H9 (cell line): ENCODE results near the gene SUPT6H. TPM values are rescaled to one million over a fixed set of nuclear protein-coding genes. Genes with fewer than 3 reads are reported as not detected.

Source experiments
- DNase-seq: peaks from one replicate; pipeline ENCODE4 v3.0.0-alpha.2; 2017
- H2AFZ ChIP-seq: one replicate; pipeline ENCODE4 v1.6.1; 2013; ENCODE audit warnings: mild to moderate bottlenecking, low read length, control low read depth, moderate library complexity
- H2AK5ac ChIP-seq: 2 replicates; pipeline ENCODE4 v1.6.1; 2013; ENCODE audit warnings: low read length, control low read depth, mixed read lengths; ENCODE audit not compliant: insufficient read length
- H2BK120ac ChIP-seq: one replicate; pipeline ENCODE4 v1.6.1; 2013; ENCODE audit warnings: low read depth, mild to moderate bottlenecking, low read length, control low read depth, inconsistent platforms; ENCODE audit not compliant: poor library complexity, severe bottlenecking
- H2BK12ac ChIP-seq: 2 replicates; pipeline ENCODE4 v1.6.1; 2013; ENCODE audit warnings: low read length, control low read depth, mixed read lengths, low read depth; ENCODE audit not compliant: insufficient read length
- H2BK15ac ChIP-seq: 2 replicates; pipeline ENCODE4 v1.6.1; 2013; ENCODE audit warnings: low read depth, low read length, control low read depth
- H2BK20ac ChIP-seq: one replicate; pipeline ENCODE4 v1.6.1; 2013; ENCODE audit warnings: low read depth, mild to moderate bottlenecking, low read length, control low read depth, inconsistent platforms; ENCODE audit not compliant: poor library complexity, severe bottlenecking
- H2BK5ac ChIP-seq: 2 replicates; pipeline ENCODE4 v1.6.1; 2013; ENCODE audit warnings: low read length, control low read depth, mixed read lengths; ENCODE audit not compliant: insufficient read length
- H3K14ac ChIP-seq: 2 replicates; pipeline ENCODE4 v1.6.1; 2013; ENCODE audit warnings: low read length, control low read depth; ENCODE audit not compliant: insufficient read depth
- H3K18ac ChIP-seq: 2 replicates; pipeline ENCODE4 v1.6.1; 2013; ENCODE audit warnings: low read depth, mild to moderate bottlenecking, mixed read lengths, low read length, control low read depth; ENCODE audit not compliant: insufficient read length
- H3K23ac ChIP-seq: 2 replicates; pipeline ENCODE4 v1.6.1; 2013; ENCODE audit warnings: low read length, control low read depth, mixed read lengths, low read depth; ENCODE audit not compliant: insufficient read length
- H3K23me2 ChIP-seq: 2 replicates; pipeline ENCODE4 v1.6.1; 2013; ENCODE audit warnings: low read depth, mild to moderate bottlenecking, mixed read lengths, low read length, control low read depth; ENCODE audit not compliant: insufficient read length, poor library complexity, severe bottlenecking
- H3K27ac ChIP-seq: 2 replicates; pipeline ENCODE4 v1.5.1; 2013; ENCODE audit warnings: low read length, control low read depth, mixed read lengths, low read depth; ENCODE audit not compliant: insufficient read length
- H3K27me3 ChIP-seq: 2 replicates; pipeline ENCODE4 v1.6.1; 2013; ENCODE audit warnings: low read length, control low read depth, inconsistent platforms; ENCODE audit not compliant: insufficient read depth
- H3K4ac ChIP-seq: 2 replicates; pipeline ENCODE4 v1.6.1; 2013; ENCODE audit warnings: low read depth, mild to moderate bottlenecking, control low read depth, inconsistent platforms, low read length, moderate library complexity
- H3K4me1 ChIP-seq: 2 replicates; pipeline ENCODE4 v1.6.1; 2013; ENCODE audit warnings: low read length, control low read depth, inconsistent platforms; ENCODE audit not compliant: insufficient read depth
- H3K4me2 ChIP-seq: 2 replicates; pipeline ENCODE4 v1.6.1; 2013; ENCODE audit warnings: low read length, control low read depth, mixed read lengths; ENCODE audit not compliant: insufficient read length, insufficient read depth
- H3K56ac ChIP-seq: 2 replicates; pipeline ENCODE4 v1.6.1; 2013; ENCODE audit warnings: low read depth, mild to moderate bottlenecking, mixed read lengths, low read length, control low read depth; ENCODE audit not compliant: insufficient read length
- H3K79me1 ChIP-seq: 2 replicates; pipeline ENCODE4 v1.6.1; 2013; ENCODE audit warnings: low read depth, mild to moderate bottlenecking, moderate library complexity, low read length, control low read depth, inconsistent platforms; ENCODE audit not compliant: insufficient read depth, poor library complexity, severe bottlenecking
- H3K79me2 ChIP-seq: 2 replicates; pipeline ENCODE4 v1.6.1; 2013; ENCODE audit warnings: low read length, control low read depth, inconsistent platforms; ENCODE audit not compliant: insufficient read depth
- H3K9ac ChIP-seq: 2 replicates; pipeline ENCODE4 v1.6.1; 2013; ENCODE audit warnings: low read length, control low read depth, mixed read lengths; ENCODE audit not compliant: insufficient read length; ENCODE audit errors: extremely low read depth
- H3K9me3 ChIP-seq: one replicate; pipeline ENCODE4 v1.6.1; 2013; ENCODE audit warnings: low read depth, low read length, inconsistent platforms; ENCODE audit not compliant: control insufficient read depth
- H3T11ph ChIP-seq: one replicate; pipeline ENCODE4 v1.6.1; 2013; ENCODE audit warnings: mild to moderate bottlenecking, low read length, control low read depth, inconsistent platforms
- H4K20me1 ChIP-seq: one replicate; pipeline ENCODE4 v1.6.1; 2013; ENCODE audit not compliant: control insufficient read depth, insufficient read length, insufficient read depth
- H4K5ac ChIP-seq: 2 replicates; pipeline ENCODE4 v1.6.1; 2013; ENCODE audit warnings: low read depth, mild to moderate bottlenecking, mixed read lengths, low read length, control low read depth; ENCODE audit not compliant: insufficient read length
- H4K8ac ChIP-seq: replicated peaks from 2 replicates; pipeline ENCODE4 v1.6.1; 2013; ENCODE audit warnings: low read length, control low read depth, mixed read lengths, low read depth; ENCODE audit not compliant: insufficient read length
- H4K91ac ChIP-seq: 2 replicates; pipeline ENCODE4 v1.6.1; 2013; ENCODE audit warnings: low read depth, mild to moderate bottlenecking, moderate library complexity, mixed read lengths, low read length, control low read depth; ENCODE audit not compliant: insufficient read length
- H3K27ac Mint-ChIP-seq, 3 experiments: 2 replicates in 2 of 3; 3 replicates in 1 of 3; pipeline ENCODE4 v1.8.0; 2020 to 2021; ENCODE audit warnings: mixed read lengths in 3 of 3, mild to moderate bottlenecking in 1 of 3, moderate library complexity in 1 of 3
- H3K27me3 Mint-ChIP-seq: 2 replicates; pipeline ENCODE4 v1.8.0; 2021; ENCODE audit warnings: low read depth, mild to moderate bottlenecking, moderate library complexity, mixed read lengths
- H3K36me3 Mint-ChIP-seq, 3 experiments: 2 replicates in 2 of 3; 3 replicates in 1 of 3; pipeline ENCODE4 v1.8.0; 2020 to 2021; ENCODE audit warnings: low read depth in 3 of 3, mixed read lengths in 3 of 3; ENCODE audit not compliant: insufficient read depth in 1 of 3
- H3K4me1 Mint-ChIP-seq, 2 experiments: 2 replicates each; pipeline ENCODE4 v1.8.0; 2020; ENCODE audit warnings: mixed read lengths in 2 of 2
- H3K4me3 Mint-ChIP-seq, 2 experiments: 2 replicates in 1 of 2; 3 replicates in 1 of 2; pipeline ENCODE4 v1.8.0; 2020 to 2021; ENCODE audit warnings: mild to moderate bottlenecking in 2 of 2, mixed read lengths in 2 of 2, moderate library complexity in 1 of 2
- H3K9me3 Mint-ChIP-seq, 2 experiments: 2 replicates in 1 of 2; 3 replicates in 1 of 2; pipeline ENCODE4 v1.8.0; 2020; ENCODE audit warnings: mild to moderate bottlenecking in 2 of 2, mixed read lengths in 2 of 2, moderate library complexity in 1 of 2
- CTCF ChIP-seq: fragments of 200-600 bp; sonication (generic); conservative IDR thresholded peaks from 3 replicates; pipeline ENCODE4 v1.8.0; 2021; ENCODE audit warnings: antibody characterized with exemption, mild to moderate bottlenecking
- WGBS: extraction: QIAGEN DNeasy Blood & Tissue Kit; methylation state at CpG from one replicate; pipeline ENCODE4 v1.1.7; 2013; ENCODE audit warnings: missing lambda C conversion rate, low lambda C conversion rate, mixed read lengths; ENCODE audit not compliant: insufficient read length; ENCODE audit errors: extremely low coverage; 5-methylcytosine and 5-hydroxymethylcytosine counted together
- total RNA-seq: library from RNA; stranded (reverse); gene quantifications from 2 replicates; pipeline ENCODE4 v1.2.1, GENCODE V29; 2021

The SUPT6H gene
- total RNA-seq, 1 experiment from 2014 or later, result 85.8 TPM

GRCh38 chr17:28626818-28627217, 35.2 kb upstream of the SUPT6H start:
- H3K79me1 ChIP-seq, result no peaks in the 10 kb centered on the region
- no peaks in the 10 kb centered on the region for H3K9me3 ChIP-seq
- H4K8ac ChIP-seq, result no peak overlapping the region
- no peak overlapping the region for H3K4ac ChIP-seq
- no peak overlapping the region for H2AFZ ChIP-seq
- H2BK12ac ChIP-seq, result no peak overlapping the region
- H3T11ph ChIP-seq, result no peak overlapping the region
- no peak overlapping the region for H3K9ac ChIP-seq
- H3K79me2 ChIP-seq, result no peaks in the 10 kb centered on the region
- no peak for DNase-seq
- Mint-ChIP-seq H3K9me3 (no peaks in the 10 kb centered on the region), H3K27me3 (no peaks in the 10 kb centered on the region; the same call in 1 of the 2 replicates), H3K4me1 (peaks cover 0 to 4% of the 10 kb centered on the region in 2 experiments; a peak in 1 of 4 replicates), H3K27ac (no peak overlapping the region), H3K4me3 (no peak overlapping the region), H3K36me3 (peaks cover 38 to 81% (median 64%) of the 10 kb centered on the region in 3 experiments; a peak in 6 of 7 replicates)
- H3K18ac ChIP-seq, result no peak overlapping the region
- WGBS, result no CpG with 5 or more reads among the region's 4 CpGs
- no peak overlapping the region for H4K91ac ChIP-seq
- no peaks in the 10 kb centered on the region for H3K27me3 ChIP-seq
- H3K23me2 ChIP-seq, result no peaks in the 10 kb centered on the region
- TF ChIP-seq CTCF, result no peak
- no peak overlapping the region for H3K27ac ChIP-seq
- no peak overlapping the region for H2BK120ac ChIP-seq
- no peak overlapping the region for H3K4me2 ChIP-seq
- no peak overlapping the region for H3K14ac ChIP-seq
- H2BK5ac ChIP-seq, result no peak overlapping the region
- H2BK15ac ChIP-seq, result no peak overlapping the region
- no peak overlapping the region for H3K23ac ChIP-seq
- H2BK20ac ChIP-seq, result no peak overlapping the region
- H4K5ac ChIP-seq, result no peak overlapping the region
- H4K20me1 ChIP-seq, result no peaks in the 10 kb centered on the region
- no peaks in the 10 kb centered on the region for H3K4me1 ChIP-seq
- no peak overlapping the region for H3K56ac ChIP-seq
- H2AK5ac ChIP-seq, result no peak overlapping the region
